ENCODE results near the gene ZNF576.
"Not testable (repeated sequence)": the region's sequence is repeated elsewhere in the genome, so short reads cannot be mapped to it uniquely, and the experiment has no call there.

The ZNF576 gene, protein sequence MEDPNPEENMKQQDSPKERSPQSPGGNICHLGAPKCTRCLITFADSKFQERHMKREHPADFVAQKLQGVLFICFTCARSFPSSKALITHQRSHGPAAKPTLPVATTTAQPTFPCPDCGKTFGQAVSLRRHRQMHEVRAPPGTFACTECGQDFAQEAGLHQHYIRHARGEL

DNA sequence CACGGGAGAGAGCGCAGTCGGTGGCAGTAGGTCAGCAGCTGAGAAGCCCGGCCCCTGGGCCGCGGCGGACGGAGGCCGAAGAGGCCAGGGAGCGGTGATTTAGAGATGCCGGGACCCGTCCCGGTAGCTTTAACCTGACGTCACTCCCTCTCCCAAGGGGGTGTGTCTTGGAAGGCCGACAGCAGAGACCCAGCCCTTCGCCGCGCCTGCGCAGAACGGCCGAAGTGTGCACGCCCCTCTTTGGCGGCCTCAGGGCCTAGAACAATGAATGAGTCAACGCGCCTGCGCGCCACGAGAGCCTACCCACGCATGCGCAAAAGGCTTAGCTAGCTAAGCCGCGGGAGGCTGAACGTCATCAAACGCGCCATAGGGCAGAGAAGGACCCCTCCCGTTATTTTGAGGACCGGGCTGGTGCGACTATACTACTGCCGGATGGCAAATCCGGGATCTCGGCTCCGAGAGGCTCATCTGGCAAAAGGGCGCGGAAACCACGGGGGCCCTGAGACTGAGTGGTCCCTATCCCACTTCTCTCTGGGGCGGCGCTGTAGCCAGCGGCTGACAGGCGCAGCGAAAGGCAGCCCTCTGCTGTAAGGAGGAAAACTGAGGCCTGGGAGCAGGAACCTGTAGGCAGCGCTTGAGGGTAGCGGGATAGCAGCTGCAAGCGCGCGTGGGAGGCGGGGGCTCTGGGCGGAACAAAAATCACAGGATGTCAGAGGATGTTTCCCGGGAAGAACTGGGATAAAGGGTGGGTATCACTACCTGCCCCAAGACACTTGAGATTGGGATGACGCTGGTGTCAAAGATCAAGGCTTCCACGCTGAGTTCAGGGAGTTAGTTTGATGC is at the start of gene ZNF576, which contains the start of gene IRGQ:
ZNF576 (plus strand) TSS at position 597 of the 843 bp plus-strand sequence. CDS start 514 bp downstream, outside the sequence.
IRGQ (minus strand) TSS at position 136 of the 843 bp plus-strand sequence. CDS start 796 bp downstream, outside the sequence.
- in situ Hi-C loops (cut with MboI; ENCODE audit: low pct_unique_long_range_greater_than_20kb, low sequenced_read_pairs): no loop called here
- DNase-seq: peak; percentile 99

DNA sequence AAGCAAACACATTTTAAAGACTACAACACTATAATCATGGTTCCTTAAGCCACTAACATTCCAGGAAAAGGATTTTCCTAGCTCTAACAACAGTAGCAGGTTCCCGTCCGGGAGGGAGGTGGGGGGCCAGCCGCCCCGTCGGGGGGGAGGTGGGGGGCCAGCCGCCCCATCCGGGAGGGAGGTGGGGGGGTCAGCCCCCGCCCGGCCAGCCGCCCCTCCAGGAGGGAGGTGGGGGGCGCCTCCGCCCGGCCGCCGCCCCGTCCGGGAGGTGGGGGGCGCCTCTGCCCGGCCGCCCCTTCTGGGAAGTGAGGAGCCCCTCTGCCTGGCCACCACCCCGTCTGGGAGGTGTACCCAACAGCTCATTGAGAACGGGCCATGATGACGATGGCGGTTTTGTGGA is 48.5 kb upstream of the ZNF576 start:
- in situ Hi-C loops (cut with MboI; ENCODE audit: low pct_unique_long_range_greater_than_20kb, low sequenced_read_pairs); DNase-seq: not testable (repeated sequence)

DNA sequence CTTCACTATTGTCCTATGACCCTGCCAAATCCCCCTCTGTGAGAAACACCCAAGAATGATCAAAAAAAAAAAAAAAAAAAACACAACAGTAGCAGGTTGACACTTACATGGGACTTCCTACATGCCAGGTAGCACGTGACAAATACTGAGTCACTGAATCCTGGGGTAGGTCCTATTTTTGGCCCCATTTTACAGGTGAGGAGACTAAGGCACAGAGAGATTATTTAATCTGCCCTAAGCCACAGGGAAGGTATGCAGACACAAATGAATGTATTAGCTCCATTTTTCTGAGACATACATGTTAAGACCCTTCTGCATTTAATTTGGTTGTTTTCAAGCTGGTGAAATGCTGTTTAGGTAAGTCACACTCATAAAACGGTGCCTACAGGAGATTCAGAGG is 47.7 kb upstream of the ZNF576 start:
- no peak for DNase-seq
- in situ Hi-C loops (cut with MboI; ENCODE audit: low pct_unique_long_range_greater_than_20kb, low sequenced_read_pairs): no loop called here

DNA sequence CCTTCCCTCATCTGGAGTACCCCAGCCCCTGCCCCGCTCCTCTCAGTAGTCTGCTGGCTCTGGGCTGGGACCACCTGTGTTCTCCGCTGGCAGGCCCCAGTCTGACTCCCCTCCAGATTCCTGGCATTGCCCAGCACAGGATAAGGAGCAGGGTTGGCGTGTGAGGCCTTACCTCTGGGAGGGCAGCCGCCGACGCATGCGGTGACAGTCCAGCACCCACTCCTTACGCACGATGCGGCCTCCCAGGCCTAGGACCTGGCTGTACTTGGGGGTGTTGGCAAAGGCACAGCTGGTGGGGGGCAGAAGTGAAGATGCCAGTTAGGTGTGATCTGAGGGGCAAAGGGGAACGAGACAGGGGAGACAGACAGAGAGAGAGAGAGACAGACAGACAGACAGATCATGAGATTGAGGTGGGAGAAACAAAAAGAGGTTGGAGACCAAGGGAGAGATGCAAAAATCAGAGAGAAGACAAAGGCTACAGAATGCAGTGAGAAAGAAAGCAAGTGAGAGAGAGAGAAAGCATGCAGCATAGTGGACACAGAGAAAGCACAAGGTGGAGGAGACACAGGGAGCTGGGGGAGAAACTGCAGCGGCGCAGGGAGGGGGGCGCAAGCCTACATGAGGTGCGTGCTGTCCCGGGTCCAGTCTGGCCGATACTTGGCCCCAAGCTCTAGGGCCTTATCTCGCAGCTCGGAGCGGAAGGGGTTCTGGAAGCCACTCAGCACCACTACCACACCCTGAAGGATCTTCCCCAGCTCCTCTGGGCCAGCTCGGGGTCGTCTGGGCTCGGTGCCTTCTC is 44.8 kb upstream of the ZNF576 start:
- no peak for DNase-seq
- in situ Hi-C loops (cut with MboI; ENCODE audit: low pct_unique_long_range_greater_than_20kb, low sequenced_read_pairs): no loop called here

DNA sequence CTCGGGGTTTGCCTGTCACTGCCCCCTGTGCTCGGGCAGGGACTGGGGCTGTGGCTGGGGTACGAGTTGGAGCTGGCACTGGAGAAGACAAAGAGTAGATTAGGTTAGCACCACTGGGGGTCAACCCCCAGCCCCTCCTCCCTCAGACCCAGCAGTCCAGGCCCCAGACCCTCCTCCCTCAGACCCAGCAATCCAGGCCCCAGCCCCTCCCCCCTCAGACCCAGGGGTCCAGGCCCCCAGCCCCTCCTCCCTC is 44.3 kb upstream of the ZNF576 start:
- DNase-seq: no peak
- in situ Hi-C loops (cut with MboI; ENCODE audit: low pct_unique_long_range_greater_than_20kb, low sequenced_read_pairs): no loop called here

DNA sequence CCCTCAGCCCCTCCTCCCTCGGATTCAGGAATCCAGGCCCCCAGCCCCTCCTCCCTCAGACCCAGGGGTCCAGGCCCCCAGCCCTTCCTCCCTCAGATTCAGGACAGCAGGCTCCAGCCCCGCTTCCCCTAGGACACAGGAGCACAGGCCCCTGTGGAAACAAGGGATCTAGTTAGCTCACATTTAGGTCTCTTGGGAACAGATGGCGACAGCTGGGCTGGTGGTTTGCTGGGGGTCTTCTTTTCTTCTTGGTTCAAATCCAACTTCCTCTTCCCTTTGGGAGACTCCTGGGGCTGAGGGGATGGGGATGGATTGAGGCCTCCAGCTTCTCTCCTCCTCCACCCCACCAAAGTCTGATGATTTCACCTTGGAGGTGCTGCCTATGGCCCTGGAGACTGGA is 43.8 kb upstream of the ZNF576 start:
- DNase-seq: no peak
- in situ Hi-C loops (cut with MboI; ENCODE audit: low pct_unique_long_range_greater_than_20kb, low sequenced_read_pairs): no loop called here

DNA sequence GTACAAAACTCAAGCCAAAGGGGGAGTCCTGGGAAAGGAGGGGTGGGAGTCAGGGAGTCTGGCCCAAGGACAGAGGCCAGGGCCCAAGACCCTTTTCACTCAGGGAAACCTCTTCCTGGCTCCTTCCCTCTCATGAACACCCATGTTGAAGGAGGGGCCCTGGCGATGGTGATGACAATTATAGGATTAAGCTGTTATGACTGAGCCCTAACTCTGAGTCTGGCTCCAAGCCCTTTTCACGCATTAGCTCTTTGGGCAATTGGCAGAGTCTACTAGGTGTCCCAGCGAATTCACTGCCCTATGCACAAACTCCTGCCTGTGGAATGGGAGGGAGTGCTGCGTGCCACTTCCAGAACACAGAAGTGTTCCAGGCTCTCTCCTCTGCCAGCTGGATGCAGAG is 42.7 kb upstream of the ZNF576 start:
- in situ Hi-C loops (cut with MboI; ENCODE audit: low pct_unique_long_range_greater_than_20kb, low sequenced_read_pairs): no loop called here
- DNase-seq: no peak

DNA sequence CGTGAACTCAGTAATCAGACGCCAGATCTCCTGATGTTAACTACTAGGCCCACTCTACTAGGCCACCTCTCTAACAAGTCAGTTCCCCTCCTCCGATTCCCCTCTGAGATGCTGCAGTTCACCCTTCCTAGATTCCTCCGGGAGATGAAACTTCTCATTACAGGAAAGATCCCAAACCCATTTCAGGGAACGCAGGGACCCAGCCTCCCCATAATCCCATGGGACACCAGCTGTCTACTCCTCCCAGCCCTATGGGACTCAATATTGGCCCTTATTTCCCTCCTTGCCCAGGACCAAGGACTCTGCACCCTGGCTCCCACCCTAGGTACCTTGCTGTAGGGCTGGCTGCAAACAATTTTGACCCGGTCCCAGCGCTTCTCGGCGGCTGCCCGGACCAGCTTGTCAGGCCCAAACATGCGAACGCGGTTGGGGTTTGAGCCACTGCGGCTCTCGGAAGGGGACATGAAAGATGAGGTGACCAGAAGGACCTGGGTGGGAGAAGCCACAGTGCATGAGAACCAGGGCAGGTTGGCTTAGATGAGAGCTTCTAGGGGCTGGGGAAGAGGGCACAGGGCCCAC is 42.0 kb upstream of the ZNF576 start:
- in situ Hi-C loops (cut with MboI; ENCODE audit: low pct_unique_long_range_greater_than_20kb, low sequenced_read_pairs): no loop called here

DNA sequence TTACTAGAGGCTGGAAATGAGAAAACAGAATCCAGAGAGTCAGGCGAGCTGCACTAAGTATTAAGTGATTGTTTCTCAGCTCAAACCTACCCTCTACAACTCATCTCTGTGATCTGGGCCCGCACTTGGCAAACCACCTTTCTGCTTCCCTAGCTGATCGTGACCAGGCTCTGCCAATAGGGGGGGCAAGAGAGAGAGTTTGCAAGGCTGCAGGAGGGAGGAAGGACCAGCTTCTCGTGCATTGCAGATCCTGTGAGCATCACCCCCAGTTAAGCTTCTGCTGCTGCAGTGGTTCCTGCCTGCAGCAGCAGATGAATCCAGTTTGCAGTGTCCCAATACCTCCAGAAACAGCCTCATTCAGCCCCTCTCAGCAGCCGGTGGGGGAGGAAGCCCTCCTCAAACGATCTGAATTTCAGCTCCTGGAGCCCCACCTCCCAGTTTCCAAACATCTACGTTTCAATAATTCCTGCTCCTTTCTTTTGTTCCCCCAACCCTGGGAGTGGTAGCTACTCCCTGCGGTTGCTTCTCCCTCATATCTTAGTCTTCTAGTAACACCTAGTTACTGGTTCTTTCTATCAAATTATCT is 41.1 kb upstream of the ZNF576 start:
- in situ Hi-C loops (cut with MboI; ENCODE audit: low pct_unique_long_range_greater_than_20kb, low sequenced_read_pairs): no loop called here
- peak; percentile 75 for DNase-seq

More for the DNA sequence above, 42.0 kb upstream of the ZNF576 start:
- DNase-seq: no peak

DNA sequence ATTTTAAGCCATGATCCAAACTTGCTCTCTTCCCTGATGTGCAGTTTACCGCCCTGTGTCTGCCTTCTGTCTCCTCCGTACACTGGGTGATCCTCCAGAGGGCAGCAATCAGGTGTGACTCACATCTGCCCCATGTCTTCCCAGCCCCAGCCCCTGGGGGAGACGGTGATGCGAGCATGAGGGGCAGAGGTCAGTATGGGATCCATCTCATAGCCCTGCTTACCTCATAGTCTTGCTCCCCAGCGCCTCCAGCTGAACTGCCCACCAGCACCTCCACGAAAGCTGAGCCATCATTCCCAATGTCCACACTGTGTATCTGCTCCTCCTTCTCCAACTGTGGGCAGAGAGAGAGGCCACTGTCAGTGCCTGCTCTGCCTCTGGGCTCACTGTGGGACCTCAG is 35.7 kb upstream of the ZNF576 start:
- in situ Hi-C loops (cut with MboI; ENCODE audit: low pct_unique_long_range_greater_than_20kb, low sequenced_read_pairs): no loop called here
- no peak for DNase-seq

DNA sequence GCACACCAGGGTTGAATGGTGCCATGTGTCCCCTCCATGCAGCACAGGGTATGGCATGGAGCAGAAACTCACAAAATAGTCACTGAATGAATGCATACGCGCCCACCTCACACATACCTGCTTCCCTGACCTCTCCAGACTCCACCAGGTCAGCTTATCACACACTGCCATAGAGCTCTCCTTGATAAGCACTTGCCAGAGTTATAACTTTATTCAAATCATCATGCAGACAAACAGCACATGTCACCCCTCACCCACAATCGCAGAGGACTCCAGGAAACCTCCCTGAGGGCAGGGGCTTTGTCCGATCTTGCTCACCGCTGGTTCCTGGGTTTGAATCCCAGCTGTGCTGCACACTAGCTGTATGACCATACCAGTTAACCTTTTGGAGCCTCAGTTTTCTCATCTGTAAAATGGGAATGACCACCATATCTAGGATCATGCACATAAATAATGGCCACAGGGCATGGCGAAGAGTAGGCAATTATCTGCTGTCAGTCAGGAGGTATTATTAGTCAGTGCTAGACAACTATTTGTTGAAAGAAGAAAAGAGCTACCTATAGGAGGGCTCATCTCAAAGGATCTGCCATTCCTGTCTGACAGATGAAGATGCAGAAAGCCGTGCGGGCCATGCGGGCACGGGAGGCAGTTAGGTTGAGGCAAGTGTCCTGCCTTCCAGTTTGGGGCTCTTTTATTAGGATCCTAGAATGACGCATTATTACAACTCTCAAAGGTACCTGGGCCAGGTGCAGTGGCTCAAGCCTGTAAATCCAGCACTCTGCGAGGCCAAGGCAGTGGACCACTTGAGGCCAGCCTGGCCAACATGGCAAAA is 35.0 kb upstream of the ZNF576 start:
- no peak for DNase-seq
- in situ Hi-C loops (cut with MboI; ENCODE audit: low pct_unique_long_range_greater_than_20kb, low sequenced_read_pairs): no loop called here

DNA sequence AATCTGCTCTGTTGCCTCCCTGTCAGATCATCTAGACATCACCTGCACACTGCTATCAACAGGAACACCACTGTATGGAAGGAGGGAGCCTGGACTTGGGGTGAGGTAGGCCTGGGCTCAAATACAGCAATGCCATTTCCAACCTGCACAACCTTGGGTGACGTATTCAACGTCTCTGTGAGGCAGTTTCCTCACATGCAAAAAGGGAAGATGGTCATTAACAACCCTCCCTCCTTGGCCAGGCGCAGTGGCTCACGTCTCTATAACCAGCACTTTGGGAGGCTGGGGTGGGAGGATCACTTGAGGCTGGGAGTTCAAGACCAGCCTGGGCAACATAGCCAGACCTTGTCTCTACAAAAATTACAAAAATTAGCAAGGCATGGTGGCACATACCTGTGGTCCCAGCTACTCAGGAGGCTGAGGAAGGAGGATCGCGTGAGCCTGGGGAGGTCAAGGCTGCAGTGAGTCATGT is 34.1 kb upstream of the ZNF576 start:
- DNase-seq: no peak
- in situ Hi-C loops (cut with MboI; ENCODE audit: low pct_unique_long_range_greater_than_20kb, low sequenced_read_pairs): no loop called here

DNA sequence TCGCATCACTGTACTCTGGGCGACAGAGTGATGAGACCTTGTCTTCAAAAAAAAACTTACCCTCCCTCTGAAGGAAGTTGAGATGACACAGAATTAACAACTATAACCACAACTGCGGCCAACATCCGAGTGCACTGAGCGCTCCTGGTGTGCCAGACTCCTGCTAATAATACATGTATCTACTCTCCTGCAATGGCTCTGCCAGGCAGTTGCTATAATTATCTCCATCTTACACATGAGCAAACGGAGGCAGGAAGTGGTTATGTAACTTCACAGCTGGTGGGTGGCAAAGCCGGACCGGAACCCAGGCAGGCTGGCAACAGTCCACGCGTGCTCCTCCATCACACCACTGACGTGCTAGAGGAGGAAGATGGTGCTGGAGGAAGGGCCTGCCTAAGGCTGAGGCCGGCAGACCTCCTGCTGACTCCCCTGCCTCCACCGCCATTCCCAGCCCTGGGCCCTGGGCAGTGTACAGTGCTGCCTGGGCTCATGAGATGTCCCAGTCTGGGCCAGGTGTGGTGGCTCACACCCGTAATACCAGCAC is 33.6 kb upstream of the ZNF576 start:
- in situ Hi-C loops (cut with MboI; ENCODE audit: low pct_unique_long_range_greater_than_20kb, low sequenced_read_pairs): no loop called here
- peak; percentile 99 for DNase-seq

DNA sequence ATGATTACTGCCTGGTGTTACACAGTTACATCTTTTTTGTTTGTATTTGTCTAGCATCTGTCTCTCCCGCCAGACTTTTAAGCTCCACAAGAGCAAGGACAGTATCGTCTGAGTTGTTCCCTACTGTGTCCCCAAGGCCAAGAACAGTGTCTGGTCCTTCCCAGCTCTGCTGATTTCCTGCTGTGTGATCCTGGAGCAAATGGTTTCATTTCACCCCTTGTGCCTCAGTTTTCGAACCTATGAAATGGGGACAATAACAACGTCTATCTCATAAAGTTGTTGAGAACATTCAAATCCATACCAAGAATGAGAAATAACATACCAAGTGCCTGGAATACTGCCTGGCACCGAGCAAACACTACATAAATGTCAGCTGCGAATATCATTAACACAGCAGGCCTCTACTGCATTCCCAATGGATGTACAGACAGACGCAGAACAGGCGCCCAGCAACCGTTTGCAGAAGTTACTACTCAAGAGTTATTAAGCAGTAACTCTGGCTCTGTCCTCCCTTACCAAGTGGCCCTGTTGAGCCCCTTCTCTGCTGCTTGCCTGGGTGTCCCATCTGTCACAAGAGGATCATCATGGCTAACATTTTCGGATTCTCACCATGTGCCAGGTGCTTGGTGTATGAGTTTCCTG is 32.5 kb upstream of the ZNF576 start:
- no peak for DNase-seq
- in situ Hi-C loops (cut with MboI; ENCODE audit: low pct_unique_long_range_greater_than_20kb, low sequenced_read_pairs): no loop called here

DNA sequence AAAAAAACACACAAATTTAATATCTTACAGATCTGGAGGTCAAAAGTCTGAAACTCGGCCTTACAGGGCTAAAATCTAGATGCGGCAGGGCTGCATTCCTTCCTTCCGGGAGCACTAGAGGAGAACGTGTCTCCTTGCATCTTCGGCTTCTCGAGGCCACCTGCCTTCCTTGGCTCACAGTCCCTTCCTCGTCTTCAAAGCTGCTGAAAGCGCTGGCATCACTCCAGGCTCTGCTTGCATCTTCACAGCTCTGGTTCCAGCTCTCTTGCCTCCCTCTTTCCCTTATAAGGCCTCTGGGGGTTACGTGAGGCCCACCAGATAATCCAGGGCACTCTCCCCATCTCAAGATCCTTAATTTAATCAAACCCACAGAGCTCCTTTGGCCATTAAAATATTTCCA is 31.6 kb upstream of the ZNF576 start:
- no peak for DNase-seq
- in situ Hi-C loops (cut with MboI; ENCODE audit: low pct_unique_long_range_greater_than_20kb, low sequenced_read_pairs): no loop called here

DNA sequence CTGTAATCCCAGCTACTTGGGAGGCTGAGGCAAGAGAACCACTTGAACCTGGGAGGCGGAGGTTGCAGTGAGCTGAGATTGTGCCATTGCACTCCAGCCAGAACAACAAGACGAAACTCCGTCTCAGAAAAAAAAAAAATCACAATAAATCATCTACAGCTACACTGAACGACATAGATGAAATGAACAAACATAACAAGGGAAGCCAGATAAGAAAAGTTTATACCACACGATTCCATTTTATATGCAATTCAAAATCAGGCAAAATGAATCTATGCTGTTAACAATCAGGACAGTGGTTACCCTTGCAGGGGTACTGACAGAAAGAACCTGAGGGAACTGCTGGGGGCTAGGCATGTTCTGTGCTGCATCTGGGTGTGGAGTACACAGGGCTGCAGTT is 26.7 kb upstream of the ZNF576 start:
- no peak for DNase-seq
- in situ Hi-C loops (cut with MboI; ENCODE audit: low pct_unique_long_range_greater_than_20kb, low sequenced_read_pairs): no loop called here

DNA sequence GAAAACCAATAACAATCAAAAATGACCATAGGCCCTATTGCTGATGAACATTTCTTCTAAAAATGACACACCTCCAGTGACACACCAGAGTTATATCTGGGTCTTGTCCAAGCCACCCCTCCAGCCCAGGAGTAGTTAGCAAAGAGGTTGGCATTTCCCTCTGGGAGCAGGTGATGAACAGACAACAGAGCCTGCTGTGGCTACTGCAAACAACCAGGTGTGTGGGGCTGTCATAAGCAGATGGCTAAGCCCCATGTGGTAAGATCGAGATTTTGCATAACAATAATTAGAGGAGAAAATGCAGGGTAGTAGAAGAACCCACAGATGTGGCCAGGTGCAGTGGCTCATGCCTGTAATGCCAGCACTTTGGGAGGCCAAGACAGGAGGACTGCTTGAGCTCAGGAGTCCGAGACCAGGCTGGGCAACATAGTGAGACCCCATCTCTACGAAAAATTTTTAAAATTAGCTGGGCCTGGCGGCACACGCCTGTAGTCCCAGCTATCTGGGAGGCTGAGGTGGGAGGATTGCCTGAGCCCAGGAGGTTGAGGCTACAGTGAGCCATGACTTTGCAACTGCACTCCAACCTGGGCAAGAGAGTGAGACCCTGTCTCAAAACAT is 26.1 kb upstream of the ZNF576 start:
- in situ Hi-C loops (cut with MboI; ENCODE audit: low pct_unique_long_range_greater_than_20kb, low sequenced_read_pairs): no loop called here
- DNase-seq: no peak

Measured in KBM-7 (cell line).